ENCODE results near the gene SLC9A2.
A peak's percentile ranks its signal among the peaks of the same experiment; 100 is the strongest.

SLC9A2 gene

DNA sequence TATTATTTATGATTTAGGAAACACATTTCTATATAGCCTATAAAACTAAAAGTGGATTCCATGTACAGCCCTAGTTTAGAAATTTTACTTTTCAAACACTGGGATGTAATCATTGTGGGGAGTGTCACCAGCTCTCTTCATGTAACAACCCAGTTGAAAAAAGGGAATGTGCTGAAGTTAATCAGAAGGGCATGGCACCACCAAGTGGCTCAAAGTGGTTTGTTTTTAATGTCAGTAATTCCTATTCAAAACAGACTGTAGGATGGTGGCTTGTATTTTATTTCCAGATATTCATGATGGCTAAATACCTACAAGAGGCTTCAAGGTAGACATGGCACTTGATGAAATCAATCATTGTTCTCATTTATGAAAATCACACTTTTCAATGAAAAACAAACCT, 84.4 kb downstream of the SLC9A2 start:
- TF ChIP-seq CTCF (conservative IDR thresholded peaks at IDR 0.05; ENCODE audit: low read depth, low read length): peak; percentile 47
- no peak overlapping the region for H3K4me3 ChIP-seq (ENCODE audit: low read length)
- no peak for DNase-seq (ENCODE audit: low read depth)

- no peak for DNase-seq (ENCODE audit: low read depth)
- no peak overlapping the region for H3K4me3 ChIP-seq (ENCODE audit: low read length)
- TF ChIP-seq CTCF (conservative IDR thresholded peaks at IDR 0.05; ENCODE audit: low read depth, low read length): no peak
Measured at GRCh38 chr2:102704531-102704930, 85.2 kb downstream of the SLC9A2 start.

GRCh38 chr2:102707796-102708695, 88.7 kb downstream of the SLC9A2 start:
- no peak for DNase-seq (ENCODE audit: low read depth)
- TF ChIP-seq CTCF (conservative IDR thresholded peaks at IDR 0.05; ENCODE audit: low read depth, low read length): no peak
- no peak overlapping the region for H3K4me3 ChIP-seq (ENCODE audit: low read length)

DNA sequence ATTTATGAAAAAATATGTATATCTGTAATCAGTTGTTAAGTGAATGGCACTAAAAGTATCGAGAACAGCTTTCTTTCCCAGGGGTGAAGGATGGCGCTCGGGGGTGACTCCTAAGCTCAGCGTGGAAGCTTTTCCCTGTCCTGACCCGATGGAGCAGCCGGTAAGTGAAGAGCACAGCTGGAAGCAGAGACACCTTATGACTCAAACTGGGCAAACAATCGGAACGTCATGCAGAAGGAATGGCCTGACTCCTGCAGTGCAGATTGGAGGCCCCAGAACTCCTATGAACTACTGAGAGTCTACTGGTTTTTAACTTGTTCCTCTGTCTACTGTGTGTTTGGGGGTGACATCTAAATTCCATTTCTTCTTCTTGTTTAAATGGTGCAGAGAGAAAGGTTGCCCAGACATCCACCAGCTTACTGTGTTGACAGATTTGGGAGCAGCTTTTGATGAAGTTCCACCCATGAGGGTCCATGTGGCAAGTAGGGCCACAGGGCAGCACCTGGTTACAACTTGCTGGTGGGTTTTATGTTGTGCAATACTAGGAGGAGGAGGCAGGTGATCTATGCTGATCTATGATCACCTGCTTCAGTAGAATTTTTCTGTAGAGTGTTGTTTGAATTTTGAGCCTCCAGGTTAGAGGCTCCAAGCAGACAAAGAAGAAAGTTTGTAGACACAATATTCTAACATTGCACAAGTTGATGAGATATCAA, 89.7 kb downstream of the SLC9A2 start:
- no peak overlapping the region for H3K4me3 ChIP-seq (ENCODE audit: low read length)
- DNase-seq (ENCODE audit: low read depth): no peak

DNA sequence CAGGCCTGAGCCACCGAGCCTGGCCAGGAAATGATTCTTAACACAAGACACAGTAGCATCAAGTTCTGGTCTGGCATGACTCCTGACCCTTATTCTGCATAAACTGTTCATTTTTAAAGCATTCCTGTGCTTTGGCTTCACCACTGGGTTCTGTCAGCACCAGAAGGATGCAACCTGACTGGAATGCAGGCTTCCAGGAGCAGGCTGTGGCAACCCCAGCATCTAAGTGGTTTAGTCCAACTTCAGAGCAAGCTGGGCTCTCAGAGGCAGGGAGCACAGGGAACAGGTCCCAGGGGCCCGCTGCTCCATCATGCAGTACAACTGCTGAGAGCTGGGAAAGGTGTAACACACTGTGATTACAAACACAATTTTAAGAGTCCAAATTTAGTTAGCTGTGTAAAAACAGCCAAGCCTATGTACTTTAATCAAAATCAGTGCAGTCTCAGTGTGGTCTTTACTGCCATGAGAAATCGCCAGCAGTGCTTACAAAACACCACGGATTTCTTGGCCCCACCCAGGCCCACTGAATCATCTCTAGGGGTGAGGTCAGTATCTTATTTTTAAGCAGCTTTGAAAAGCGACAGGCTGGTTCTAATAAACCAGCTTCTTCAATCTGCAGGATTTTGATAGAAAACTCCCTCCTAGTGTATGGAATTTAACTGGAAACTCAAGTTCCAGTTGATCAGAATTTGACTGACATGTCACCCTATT, 98.1 kb downstream of the SLC9A2 start:
- DNase-seq (ENCODE audit: low read depth): no peak
- H3K4me3 ChIP-seq (ENCODE audit: low read length): no peak overlapping the region
- TF ChIP-seq CTCF (conservative IDR thresholded peaks at IDR 0.05; ENCODE audit: low read depth, low read length): no peak

More for the DNA sequence above, 89.7 kb downstream of the SLC9A2 start:
- TF ChIP-seq CTCF (conservative IDR thresholded peaks at IDR 0.05; ENCODE audit: low read depth, low read length): no peak

GRCh38 chr2:102718387-102719316, 99.3 kb downstream of the SLC9A2 start:
- H3K4me3 ChIP-seq (ENCODE audit: low read length): no peak overlapping the region
- no peak for DNase-seq (ENCODE audit: low read depth)
- TF ChIP-seq CTCF (conservative IDR thresholded peaks at IDR 0.05; ENCODE audit: low read depth, low read length): no peak
